Brain microvascular endothelial cell (primary cell): ENCODE measurements around the gene ZBTB5.

Source experiments
- DNase-seq: peaks from one replicate; pipeline ENCODE4 v3.0.0-alpha.2; 2020
- H3K27ac ChIP-seq: fragments of 250-450 bp; sonication (Bioruptor Pico); 2 replicates; pipeline ENCODE4 v1.5.1; 2020; ENCODE audit warnings: mild to moderate bottlenecking, moderate library complexity
- H3K27me3 ChIP-seq: fragments of 250-450 bp; sonication (Bioruptor Pico); replicated peaks from 2 replicates; pipeline ENCODE4 v1.5.1; 2020; ENCODE audit warnings: mild to moderate bottlenecking
- H3K36me3 ChIP-seq: fragments of 250-450 bp; sonication (Bioruptor Pico); replicated peaks from 2 replicates; pipeline ENCODE4 v1.5.1; 2020; ENCODE audit warnings: mild to moderate bottlenecking
- H3K4me3 ChIP-seq: 2 replicates; pipeline ENCODE4 v1.5.1; 2011; ENCODE audit warnings: low read depth, mild to moderate bottlenecking, control low read depth, low read length, moderate library complexity
- in situ Hi-C: cut with HindIII; loops from 2 replicates; pipeline ENCODE4 v1.10.0; 2017; ENCODE audit warnings: low sequenced_read_pairs, low pct_ligation_motif_present
- TF ChIP-seq, protein P1 (sequence below): IDR thresholded peaks from 2 replicates; pipeline ENCODE4 v1.5.1; 2011; ENCODE audit warnings: low read depth, mild to moderate bottlenecking, moderate library complexity, low read length, control low read depth, inconsistent platforms; ENCODE audit errors: missing control alignments

Gene ZBTB5

DNA sequence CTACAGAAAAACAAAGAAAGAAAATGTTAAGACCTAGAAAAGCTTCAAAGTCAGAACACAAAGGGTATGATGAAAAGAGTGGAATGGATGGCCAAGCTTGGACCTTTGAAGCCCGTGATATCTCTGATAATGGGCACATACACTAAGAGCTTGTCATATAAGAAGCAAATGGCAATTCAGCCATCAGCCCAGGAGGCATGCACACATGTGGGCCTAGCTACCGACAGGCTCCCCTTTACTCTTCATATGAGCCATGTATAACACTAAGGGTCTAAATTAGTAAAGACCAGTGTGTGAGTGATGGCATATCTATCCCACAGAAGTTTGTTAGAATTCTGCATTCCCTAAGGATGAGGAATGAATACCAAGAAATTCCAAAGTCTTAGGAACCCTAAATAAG lies 22.7 kb downstream of the ZBTB5 start:
- Histone ChIP-seq H3K27me3 (no peaks in the 10 kb centered on the region), H3K36me3 (peaks cover 46% of the 10 kb centered on the region), H3K4me3 (no peak overlapping the region), H3K27ac (no peak overlapping the region)
- no peak for DNase-seq
- TF ChIP-seq, protein P1, sequence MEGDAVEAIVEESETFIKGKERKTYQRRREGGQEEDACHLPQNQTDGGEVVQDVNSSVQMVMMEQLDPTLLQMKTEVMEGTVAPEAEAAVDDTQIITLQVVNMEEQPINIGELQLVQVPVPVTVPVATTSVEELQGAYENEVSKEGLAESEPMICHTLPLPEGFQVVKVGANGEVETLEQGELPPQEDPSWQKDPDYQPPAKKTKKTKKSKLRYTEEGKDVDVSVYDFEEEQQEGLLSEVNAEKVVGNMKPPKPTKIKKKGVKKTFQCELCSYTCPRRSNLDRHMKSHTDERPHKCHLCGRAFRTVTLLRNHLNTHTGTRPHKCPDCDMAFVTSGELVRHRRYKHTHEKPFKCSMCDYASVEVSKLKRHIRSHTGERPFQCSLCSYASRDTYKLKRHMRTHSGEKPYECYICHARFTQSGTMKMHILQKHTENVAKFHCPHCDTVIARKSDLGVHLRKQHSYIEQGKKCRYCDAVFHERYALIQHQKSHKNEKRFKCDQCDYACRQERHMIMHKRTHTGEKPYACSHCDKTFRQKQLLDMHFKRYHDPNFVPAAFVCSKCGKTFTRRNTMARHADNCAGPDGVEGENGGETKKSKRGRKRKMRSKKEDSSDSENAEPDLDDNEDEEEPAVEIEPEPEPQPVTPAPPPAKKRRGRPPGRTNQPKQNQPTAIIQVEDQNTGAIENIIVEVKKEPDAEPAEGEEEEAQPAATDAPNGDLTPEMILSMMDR, result no peak
- in situ Hi-C loops, result no loop called here

DNA sequence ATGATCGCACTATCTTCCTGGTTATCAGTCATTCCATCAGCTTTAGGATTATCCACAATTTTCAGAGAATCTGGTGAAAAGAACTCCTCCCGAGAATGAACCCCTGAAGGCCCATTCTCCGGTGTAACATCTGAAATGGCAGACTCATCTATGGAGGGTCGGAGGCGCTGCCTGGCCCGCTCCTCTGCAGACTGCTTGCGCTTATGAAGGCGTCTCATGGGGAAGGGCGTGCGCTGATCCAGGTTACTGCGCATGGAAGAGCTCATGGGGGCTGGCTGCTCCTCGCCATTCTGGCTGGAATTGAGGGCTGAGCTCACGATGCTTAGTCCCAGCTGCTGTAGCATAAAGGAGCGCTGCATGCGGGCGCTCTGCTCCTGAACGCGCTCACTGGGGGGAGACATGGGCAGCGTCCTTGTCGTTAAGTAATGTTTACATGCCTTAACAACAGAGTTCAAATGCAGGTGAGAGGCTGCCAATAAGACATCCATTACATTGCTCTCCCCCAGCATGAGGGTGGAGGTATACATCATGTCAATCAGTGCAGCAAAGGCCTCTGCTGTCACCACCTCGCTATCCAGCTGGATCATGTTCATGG lies 23.4 kb downstream of the ZBTB5 start:
- in situ Hi-C loops, result no loop called here
- DNase-seq, result no peak
- Histone ChIP-seq H3K4me3 (no peak overlapping the region), H3K27ac (no peak overlapping the region), H3K27me3 (no peaks in the 10 kb centered on the region), H3K36me3 (peaks cover 50% of the 10 kb centered on the region)
- TF ChIP-seq, protein P1, result no peak

DNA sequence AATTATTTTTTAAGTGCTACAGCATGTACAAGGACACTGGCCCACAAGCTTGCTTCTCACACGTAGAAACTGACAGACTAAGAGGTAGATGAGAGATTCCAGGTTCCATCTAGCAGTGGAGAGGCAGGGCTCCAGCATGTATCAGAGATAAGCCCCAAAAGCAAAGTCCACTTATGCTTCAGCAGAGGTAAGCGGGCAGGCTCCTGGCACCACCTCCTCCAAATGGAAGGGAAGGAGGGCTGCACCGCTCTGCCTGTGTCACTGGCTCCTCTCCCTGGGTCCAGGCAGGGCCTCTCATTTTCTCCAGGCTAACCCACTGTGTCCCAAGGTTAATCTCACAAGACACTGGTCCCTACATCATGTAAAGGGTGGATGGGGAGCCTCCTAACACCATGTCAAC lies 26.9 kb downstream of the ZBTB5 start:
- no peak overlapping the region for H3K27ac ChIP-seq
- no peak for DNase-seq
- TF ChIP-seq, protein P1, result no peak
- no peak overlapping the region for H3K4me3 ChIP-seq
- in situ Hi-C loops, result no loop called here
- peaks cover 72% of the 10 kb centered on the region for H3K36me3 ChIP-seq
- no peaks in the 10 kb centered on the region for H3K27me3 ChIP-seq

DNA sequence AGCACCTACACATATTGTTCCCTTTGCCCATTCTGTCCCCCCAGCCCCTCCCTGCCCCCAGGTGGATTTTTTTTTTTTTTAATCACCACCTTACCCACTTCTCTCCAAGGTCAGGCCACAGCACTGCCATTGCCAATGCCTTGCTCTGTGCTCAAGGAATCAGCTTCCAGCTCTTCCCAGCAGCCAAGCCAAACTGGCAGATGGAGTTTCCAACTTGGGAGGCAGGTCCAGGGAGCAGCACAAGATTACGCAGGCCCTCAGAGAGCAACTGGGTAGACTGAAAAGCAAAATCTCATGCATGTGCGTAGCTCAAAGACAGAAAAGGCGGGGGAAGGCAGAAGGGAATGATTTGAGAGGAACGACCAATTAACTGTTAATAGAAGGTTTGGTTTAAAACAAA lies 27.6 kb downstream of the ZBTB5 start:
- peaks cover 71% of the 10 kb centered on the region for H3K36me3 ChIP-seq
- no peaks in the 10 kb centered on the region for H3K27me3 ChIP-seq
- in situ Hi-C loops, result no loop called here
- no peak overlapping the region for H3K27ac ChIP-seq
- no peak for DNase-seq
- TF ChIP-seq, protein P1, result no peak
- H3K4me3 ChIP-seq, result no peak overlapping the region

DNA sequence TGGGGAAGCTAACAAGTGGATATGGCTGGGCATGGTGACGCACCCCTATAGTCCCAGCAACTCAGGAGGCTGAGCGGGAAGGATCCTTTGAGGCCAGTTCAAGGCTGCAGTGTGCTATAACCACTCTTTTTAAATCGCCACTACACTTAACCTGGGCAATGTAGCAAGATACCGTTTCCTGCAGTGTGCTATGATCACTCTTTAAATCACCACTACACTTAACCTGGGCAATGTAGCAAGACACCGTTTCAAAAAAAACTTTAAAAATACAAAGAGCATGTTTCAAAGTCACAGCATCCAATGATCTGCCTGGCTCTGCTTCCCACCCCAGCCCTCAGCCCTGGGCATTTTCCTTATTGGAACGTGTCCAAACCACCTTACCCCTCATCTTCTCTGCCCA lies 28.2 kb downstream of the ZBTB5 start:
- DNase-seq, result no peak
- in situ Hi-C loops, result no loop called here

DNA sequence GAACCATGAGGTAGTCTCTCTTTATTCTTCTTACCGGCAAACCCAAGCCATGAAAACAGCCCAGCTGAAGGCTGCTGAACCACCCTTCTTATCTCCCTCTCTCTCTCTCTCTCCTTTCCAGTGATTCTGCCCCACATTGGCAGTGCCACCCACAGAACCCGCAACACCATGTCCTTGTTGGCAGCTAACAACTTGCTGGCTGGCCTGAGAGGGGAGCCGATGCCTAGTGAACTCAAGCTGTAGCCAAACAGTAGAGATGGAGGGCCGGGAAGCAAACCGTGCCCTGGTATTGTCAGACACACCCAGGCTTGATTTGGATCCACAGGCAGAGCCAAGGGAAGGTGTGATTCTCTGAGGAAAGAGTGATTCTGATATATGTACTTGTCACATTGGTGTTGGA lies 28.7 kb downstream of the ZBTB5 start:
- H3K27me3 ChIP-seq, result no peaks in the 10 kb centered on the region
- no peak overlapping the region for H3K27ac ChIP-seq
- H3K4me3 ChIP-seq, result no peak overlapping the region
- TF ChIP-seq, protein P1, result no peak
- DNase-seq, result no peak
- in situ Hi-C loops, result no loop called here
- H3K36me3 ChIP-seq, result peaks cover 66% of the 10 kb centered on the region

More for the DNA sequence above, 28.2 kb downstream of the ZBTB5 start:
- Histone ChIP-seq H3K4me3 (no peak overlapping the region), H3K27me3 (no peaks in the 10 kb centered on the region), H3K36me3 (peaks cover 68% of the 10 kb centered on the region), H3K27ac (no peak overlapping the region)
- TF ChIP-seq, protein P1, result no peak
